Hematopoietic multipotent progenitor cell treated with erythropoietin and hydrocortisone succinate and interleukin-3 and kit ligand, for 8 days (in vitro differentiated cells): ENCODE results near the gene CRY2.

Source experiments
- DNase-seq: peaks from one replicate; pipeline ENCODE4 v3.0.0-alpha.2; 2015

The CRY2 gene

DNA sequence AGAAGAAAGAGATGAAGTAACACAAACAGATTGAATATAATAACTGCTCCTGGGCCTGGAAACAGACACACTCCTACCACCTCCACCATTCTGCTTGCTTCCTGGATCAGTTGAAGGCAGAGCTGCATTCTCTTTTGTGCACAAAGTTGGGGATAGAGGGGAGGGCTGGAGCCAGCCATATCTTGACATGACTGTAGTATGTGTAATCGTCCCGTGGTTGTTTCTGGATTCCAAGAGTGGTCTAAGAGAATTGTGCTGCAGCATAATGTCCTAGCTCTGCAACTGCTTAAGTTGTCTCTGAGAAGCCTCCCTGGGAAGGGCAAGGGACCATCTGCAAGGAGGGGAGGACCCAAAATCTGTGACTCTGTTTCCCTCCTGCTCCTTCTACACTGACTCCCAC is 3.2 kb downstream of the CRY2 start:
- DNase-seq, result no peak

DNA sequence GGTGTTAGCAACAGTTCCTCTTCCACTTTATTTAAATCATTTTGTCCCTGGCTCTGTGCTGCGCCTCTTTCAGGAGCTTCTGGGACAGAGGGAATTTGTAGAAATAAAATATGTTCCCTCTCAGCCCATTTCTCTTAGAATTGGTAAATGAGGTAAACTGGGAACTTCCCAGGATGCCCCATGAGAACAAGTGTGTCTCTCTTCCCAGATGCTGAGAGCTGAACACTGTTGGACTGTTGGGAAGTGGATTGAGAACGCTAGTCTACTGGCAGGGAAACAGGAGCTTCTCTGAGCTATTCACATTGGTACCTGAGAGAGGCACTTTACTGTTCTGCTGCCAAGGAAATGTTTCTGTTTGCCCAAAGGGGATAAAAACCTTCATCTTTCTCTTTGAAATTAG is 4.0 kb downstream of the CRY2 start:
- no peak for DNase-seq

DNA sequence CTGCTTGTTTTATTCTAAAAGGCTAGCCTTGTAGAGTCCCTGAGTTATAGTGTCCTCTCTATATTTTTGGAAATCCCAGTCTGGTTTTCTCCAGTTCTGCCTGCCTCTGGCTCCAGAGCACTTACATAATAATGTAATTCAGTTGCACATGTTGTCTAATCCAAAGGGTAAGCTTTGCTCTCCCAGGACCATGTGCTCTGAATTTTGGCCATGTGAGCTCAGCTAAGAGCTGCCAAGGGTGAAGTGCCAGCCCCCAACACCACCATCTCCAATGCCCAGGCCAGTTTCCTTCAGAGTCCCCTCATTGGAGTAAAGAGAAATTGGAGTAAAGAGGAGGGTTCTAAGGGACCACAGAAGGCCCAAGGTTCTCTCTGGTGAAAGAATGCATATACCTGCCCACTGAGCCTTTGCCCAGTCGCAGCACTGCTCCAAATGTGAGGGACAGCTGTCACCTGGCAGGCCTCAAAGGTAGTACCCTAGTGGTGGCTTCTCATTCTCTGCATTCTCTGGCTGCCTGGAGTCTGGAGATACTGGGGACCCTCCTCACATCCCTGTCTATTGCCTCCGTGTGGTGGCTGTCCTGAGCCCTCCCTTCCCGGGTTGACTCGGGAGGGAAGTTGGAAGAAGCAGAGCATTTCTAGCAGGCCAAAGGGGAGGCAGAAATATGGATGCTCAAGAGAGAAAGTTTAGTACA is 4.9 kb downstream of the CRY2 start:
- DNase-seq, result no peak

DNA sequence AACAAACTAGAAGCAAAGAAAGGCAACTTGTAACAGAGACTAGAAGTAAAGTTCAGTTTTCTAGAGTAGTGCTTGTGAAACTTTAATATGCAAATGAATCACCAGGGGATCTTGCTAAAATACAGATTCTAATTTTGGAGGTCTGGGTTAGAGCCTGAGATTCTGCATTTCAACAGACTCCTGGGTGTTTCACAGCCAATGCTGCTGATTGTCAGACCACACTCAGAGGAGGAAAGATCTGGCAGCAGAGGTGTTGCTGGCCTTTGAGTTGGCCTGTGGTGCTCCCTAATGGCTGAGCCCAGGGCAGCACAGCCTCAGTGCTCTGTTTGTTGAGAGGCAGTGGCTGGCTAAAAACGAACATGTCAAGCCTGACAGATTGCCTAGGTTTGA is 5.4 kb downstream of the CRY2 start:
- no peak for DNase-seq

DNA sequence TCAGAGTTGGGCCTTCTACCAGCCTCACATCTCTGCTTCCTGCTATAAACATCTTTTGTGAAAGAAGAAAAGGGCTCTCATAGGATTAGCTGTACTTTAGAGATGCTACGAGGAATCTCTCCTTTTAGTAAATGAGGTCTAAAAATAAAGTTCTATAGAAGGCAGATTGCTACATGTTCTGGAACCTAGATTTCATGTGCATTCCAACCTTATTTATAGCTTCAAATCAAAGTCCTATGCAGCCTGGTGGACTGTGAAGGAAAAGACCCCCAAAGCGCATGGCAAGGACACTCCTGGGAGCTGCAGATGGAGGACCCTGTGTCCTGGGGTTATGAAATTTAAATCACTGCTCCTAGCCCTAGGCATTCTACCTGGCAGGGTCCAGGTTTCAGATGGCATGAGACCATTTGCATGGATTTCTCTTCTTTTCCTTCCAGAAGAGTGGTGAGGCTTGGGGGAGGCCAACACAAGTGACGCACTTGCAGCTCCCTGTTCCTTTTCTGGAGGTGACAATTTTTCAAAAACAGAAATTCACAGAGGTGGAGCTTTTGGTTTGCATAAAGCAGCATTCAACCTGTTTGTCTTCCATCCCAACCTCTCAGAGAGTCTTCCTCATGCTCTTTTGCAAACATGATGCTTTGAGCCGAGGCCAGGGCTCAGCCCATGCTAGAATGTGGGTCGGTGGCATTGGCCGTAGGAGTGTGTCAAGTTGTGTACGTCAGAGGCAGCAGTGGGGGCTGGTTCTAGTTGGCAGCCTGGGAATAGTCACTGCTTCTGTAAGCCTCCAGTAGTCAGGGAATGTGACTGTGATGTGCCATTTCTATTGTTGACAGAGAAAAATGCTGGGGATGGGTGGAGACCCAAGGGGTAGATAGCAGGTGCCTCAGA is 6.3 kb downstream of the CRY2 start:
- DNase-seq, result no peak

DNA sequence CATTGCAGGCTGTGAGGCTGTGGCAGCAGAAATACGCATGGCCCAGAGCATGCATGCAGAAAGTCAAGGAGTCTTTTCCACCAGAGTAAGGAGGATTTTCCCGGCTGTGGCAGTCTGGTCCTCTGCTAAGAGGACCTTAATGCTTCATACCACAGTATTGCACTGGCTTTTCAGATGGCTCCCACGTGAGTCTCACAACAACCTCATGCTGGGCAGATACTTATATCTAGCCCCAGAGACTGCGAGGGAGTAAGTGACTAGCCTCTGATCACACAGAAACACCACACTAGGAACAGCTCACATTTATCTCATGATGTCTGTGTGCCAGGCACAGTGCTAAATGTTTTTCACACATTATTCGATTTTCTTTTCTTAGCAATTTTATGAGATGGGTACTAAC is 8.0 kb downstream of the CRY2 start:
- DNase-seq, result no peak

DNA sequence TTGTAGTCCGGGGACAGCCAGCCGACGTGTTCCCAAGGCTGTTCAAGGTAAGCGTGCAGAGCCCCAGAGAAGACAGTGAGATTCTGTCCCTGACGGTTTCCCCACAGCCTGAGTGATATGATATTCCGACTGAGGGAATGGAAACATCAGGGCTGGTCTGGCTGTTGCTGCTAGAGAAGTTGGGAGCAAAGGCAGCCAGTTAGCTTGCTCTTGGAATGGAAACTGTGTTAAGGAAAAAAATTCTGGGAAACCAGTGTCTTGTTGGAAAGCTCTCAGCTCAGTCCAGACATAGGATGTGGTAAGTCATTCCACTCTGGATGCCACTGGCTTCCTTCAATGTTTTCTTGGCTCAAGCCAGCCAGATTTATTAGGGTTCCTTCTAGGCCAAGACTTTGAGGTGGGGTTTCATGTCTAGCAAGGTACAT is 8.8 kb downstream of the CRY2 start:
- DNase-seq, result no peak

DNA sequence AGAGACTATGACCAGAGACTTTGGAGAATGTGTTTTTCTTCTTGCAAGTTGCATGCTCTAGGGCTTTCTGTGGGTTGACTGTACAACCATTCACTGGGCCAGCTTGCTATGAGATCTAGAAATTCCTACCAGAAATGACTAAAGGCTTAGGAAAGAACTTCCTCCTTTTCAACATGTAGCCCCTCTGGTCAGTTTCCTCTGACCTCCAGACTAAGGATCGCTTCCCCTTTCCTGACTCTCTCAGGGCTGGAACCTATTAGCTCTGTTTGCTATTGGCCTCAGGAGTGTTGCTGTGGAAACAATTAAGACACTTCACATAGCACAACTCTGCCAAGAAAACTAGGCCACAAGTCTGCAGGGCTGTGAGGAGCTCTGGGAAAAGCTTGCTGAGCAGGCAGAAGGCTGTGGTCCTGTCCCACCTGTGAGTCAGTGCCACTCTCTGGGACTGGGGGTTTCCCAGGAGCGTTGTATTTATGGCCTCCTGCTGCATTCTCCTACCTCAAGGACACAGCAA is 10.7 kb downstream of the CRY2 start:
- DNase-seq, result no peak

DNA sequence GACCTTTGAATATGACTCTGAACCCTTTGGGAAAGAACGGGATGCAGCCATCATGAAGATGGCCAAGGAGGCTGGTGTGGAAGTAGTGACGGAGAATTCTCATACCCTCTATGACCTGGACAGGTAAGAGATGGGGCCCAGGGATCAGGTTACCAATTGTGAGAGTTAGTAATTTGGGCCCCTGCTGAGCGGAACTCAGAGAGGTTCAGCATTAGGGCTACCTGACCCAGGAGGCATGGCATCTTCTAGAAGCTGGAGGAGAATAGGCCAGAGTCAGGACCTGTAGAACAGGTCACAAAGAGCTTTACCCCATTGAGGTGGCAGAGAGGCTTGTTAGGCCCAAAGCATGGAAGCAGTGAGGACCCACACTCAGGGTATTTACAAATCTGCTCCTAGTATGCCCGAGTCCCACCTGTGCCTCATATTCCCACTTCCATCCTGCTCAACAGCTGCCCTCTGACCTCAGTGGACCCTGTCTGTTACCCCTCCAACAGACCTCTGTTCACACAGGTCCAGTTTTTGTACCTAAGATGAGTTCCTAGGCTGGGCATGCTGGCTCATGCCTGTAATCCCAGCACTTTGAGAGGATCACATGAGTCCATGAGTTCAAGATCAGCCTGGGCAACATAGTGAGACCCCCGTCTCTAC is 11.6 kb downstream of the CRY2 start:
- DNase-seq, result no peak

DNA sequence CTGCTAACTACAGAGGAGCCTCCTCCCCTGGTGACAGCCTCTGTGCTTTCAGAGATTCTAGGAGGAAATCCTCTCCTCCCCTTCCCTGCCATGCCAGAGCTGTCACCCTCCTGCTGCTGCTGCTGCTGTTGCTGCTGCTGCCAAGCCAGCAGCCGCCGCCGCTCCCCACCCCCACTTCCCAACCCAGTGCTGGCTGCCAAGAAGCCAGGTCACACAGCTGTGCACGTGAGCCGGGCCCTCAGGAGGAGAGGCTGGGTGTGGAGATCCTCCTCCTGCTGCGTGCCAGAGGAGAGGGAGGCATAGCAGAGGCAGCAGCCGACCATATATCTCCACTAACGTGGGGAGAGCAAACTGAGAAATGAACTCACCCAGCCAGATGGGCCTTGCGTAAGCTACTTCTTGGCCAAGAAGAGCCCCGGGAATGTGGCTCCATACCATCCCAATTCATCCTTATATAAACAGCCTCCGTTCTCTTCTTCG is 12.4 kb downstream of the CRY2 start:
- no peak for DNase-seq

DNA sequence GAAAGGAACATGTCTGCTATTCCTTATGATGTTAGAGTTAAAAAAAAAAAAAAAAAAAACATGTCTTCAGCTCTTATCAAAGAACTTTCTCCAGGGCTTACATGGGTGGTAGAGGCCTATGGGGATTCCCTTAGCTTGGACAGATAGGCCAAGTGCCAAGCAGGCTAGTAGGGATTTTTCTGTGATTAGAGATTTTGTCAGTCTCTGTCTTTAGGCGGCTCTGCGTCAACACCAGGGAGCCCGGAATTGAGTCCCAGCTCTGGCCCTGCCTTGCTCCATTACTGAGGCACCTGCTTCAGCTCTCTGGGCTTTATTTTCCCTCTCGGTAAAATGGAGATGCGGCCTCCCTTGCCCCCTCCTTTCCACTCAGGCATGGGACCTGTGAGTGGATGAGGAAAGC is 13.1 kb downstream of the CRY2 start:
- DNase-seq, result peak; percentile 12

DNA sequence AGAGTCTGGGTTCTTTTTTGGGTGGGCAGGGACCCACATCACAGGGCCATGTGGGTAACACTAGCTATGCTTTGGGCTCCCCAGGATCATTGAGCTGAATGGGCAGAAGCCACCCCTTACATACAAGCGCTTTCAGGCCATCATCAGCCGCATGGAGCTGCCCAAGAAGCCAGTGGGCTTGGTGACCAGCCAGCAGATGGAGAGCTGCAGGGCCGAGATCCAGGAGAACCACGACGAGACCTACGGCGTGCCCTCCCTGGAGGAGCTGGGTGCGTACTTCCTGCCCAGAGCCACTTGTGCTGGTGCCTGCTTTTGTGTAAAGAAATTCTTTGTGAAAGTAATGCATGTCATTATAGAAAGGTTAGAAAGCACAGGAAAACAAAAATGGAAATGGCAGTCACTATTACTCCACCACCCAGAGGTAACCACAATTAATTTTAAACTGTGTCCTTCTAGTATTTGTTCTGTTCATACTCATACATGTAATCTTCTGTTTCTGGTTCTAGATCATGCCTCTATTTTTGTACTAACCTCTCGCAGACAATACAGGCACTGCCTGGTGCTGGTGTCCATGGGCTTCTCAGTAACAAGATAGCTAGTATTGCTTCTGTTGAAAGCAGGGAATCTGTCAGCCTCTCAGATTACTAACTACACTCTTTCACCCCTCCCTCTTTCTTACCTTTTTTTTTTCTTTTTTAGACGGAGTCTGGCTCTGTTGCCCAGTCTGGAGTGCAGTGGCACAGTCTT is 13.7 kb downstream of the CRY2 start:
- DNase-seq, result no peak

DNA sequence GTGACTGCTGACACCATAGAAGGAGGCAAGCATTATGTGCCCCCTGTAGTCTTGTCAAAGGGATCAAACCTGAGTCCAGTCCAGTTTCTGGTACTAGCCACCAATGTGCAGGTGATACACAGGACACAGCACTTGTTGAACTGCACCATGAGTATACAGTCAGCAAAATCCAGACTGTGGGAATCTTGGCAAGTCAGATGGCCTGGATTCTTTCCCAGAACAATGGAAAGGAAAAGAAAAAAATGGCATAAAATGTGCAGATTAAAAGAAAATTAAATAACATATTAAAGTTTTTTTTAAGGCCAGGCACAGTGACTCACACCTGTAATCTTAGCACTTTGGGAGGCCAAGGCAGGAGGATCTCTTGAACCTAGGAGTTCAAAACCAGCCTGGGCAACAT is 16.8 kb downstream of the CRY2 start:
- no peak for DNase-seq

DNA sequence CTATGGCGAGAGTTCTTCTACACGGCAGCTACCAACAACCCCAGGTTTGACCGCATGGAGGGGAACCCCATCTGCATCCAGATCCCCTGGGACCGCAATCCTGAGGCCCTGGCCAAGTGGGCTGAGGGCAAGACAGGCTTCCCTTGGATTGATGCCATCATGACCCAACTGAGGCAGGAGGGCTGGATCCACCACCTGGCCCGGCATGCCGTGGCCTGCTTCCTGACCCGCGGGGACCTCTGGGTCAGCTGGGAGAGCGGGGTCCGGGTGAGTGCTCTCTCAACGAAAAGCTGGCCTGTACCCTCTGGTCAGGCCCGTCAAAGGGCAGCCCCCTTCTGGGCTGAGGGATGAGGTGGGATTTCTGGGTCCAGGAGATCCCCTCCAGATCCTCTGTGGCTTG is 22.3 kb downstream of the CRY2 start:
- no peak for DNase-seq

DNA sequence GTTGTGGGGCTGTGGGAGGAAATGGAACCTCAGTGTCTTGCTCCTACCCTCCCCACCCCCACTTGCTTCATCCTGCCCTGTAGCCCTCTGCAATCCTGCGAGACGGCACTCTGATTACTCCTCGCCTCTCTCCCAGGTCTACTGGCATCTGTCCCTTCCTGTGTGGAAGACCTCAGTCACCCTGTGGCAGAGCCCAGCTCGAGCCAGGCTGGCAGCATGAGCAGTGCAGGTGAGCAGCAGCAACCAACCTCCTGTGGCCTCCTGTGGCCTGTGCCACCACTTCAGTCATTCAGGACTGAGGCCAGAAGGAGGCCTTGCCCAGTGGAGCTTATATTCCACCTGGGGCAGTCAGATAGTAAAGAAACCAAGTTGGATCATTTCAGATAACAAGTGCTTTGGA is 23.4 kb downstream of the CRY2 start:
- DNase-seq, result no peak

DNA sequence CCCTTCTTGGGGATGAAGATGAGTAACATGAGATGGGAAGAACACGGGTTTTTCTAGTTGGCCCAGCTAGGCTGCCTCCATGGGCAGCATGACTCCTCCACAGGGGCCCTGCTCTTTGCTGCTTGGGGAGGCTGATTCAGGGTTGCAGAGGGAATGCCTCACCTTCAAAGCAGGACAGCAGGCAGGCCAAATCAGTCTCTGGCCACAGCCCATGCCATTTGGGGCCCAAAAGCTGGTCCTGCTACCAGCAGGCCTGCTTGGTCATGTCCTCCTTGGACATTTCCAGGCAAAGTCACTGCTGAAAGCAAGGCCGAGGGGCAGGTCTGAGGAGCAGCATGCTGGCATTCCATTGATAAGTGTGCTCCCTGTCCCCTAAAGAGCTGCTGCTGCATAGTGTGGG is 24.4 kb downstream of the CRY2 start:
- DNase-seq, result no peak

DNA sequence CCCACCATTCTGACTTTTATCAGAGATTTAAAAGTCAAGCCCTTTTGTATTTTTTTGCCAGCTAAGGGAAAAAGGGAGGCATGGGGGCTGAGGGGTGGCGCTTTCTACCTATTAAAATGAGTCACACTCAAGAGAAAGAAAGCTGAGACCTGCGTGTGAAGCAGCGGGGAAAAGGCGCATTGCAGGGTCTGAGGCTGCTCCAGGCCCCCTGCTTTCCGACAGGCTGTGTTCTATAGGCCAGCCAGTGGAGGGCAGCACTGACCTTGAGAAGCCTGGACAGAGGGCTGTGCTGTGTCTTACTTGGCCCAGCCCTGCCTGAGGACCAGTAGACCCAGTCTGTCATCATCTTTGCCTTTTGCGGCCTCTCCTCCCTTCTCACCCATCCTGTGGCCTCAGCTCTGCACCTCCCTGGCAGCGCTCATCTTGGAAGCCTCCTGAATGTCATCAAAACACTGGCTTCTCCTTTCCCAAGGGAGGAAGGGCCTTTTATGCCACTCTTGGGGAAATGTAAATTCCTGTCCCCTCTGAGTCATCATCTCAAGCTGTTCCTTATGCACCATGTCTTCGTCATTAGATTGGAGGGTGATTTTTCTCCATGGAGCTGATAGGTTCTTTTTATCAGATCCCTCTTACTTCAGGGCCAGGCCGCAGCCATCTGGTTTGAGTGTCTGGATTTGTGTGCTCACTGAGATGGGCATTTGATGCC is 25.5 kb downstream of the CRY2 start:
- peak; percentile 58 for DNase-seq

DNA sequence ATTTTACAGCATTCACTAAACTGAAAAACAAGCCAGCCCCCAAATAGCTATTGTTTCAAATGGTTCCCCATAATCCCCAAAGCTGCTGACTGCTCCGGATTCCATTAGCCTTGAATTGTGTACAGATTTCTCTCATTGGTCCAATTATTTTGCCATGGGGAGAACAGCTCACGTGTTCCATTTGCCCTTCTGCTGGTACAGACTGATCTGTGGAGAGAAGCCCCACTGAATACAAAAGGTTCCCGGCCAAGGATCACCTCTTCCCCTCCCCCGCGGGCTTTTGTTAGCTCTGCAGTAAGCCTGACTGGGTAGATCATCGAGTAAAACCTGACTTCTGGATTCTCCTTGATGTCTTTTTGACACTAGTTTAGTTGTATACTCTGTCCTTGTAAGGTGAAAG is 29.1 kb downstream of the CRY2 start:
- no peak for DNase-seq

DNA sequence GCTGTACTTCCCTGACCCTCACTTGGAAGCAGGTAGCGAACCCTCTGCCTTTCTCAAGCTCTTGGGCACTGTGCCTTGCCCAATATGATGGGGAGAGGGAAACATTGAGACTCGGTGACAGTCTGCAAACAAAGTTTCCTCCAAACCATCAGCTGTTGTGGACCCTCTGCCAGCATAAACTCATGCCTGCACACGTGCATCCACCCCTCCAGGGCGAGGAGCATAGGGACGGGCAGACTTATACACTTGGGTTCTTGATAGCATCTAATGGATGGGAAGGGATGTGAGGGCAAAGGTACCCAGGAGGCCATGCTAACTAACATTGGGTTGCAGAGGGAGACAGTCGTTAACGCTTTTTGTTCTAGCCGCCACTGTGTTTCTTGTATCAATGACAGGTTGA is 29.9 kb downstream of the CRY2 start:
- DNase-seq, result no peak

DNA sequence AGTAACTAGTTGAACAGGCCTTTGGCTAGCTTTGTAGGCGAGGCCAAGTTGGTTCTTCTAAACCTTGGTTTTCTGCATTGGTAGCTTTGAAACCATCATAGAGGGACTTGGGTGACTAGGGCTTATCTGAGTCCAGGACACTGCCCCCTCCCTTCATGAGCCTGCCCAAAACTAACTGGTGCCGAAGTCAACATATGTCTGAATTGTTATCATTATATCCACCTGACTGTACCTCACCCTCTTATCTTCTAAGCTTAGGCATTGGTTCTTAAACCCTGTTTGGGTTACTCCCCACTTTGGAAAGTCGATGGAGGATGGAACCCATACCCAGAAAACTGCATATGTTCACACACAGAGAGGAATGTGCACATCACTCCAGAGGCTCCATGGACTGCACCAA is 30.6 kb downstream of the CRY2 start:
- DNase-seq, result peak; percentile 40

DNA sequence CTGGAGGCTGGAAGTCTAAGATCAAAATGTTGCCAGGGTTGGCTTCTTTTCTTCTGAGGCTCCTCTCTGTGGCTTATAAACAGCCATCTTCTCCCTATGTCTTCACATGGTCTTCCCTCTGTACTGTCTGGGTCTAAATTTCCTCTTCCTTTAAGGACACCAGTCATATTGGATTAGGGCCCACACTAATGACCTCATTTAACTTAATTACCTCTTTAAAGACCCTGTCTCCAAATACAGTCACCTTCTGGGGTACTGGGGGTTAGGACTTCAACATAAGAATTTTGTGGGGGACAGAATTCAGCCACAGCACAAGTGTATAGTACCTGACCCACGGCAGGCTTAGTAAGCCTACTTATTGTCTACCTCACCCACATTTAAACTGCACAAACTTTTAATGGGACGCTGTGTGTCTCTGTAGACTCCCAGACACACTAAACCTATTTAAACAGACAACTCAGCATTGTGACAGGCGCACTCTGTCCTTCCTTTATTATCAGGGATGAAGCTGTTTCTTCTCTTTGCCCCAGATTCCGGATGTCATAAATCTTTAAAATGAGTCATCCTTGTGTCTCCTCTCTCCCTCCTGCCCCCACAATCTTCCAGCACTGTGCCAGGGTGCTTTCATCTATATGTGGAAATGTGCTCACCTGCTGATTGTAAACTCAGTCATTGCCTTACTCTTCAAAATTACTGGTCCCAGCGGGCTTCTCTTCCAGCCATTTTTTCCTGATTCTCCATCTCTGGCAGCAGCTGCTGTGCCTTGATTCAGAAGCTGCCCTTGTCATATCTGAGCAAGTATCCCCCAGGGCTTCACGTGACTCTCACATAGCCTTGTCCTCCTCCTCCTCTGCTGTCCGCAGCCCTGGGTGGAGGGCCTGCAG is 32.8 kb downstream of the CRY2 start:
- no peak for DNase-seq
